Right renal cortex interstitium (tissue), 3 donors: ENCODE measurements around the gene GFRA1. TPM values are rescaled to one million over a fixed set of nuclear protein-coding genes. Genes with fewer than 3 reads are reported as not detected.
"Not testable (repeated sequence)": the region's sequence is repeated elsewhere in the genome, so short reads cannot be mapped to it uniquely, and the experiment has no call there.

ENCODE experiments used
- DNase-seq, 3 donors: peaks; one replicate each; pipeline ENCODE4 v3.0.0-alpha.2; 2013; ENCODE audit warnings: low read depth in 3 of 3, low spot score in 2 of 3
- polyA plus RNA-seq, 3 donors: library from polyadenylated mRNA; unstranded; fragments of 120-200 nt; gene quantifications; one replicate each; pipeline ENCODE4 v1.2.1, GENCODE V29; 2013; ENCODE audit not compliant: insufficient read length in 3 of 3

Gene GFRA1
- polyA plus RNA-seq, 3 donors: 20.8 to 32.3 (median 22.5) TPM

DNA sequence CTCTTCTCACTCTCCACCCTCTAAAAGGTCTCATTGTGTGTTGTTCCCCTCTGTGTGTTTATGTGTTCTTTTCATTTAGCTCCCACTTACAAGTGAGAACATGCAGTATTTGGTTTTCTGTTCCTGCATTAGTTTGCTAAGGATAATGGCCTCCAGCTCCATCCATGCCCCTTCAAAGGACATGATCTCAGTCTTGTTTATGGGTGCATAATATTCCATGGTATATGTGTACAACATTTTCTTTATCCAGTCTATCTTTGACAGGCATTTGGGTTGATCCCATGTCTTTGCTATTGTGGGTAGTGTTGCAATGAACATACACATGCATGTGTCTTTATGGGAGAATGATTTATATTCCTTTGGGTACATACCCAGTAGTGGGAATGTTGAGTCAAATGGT, 107.1 kb downstream of the GFRA1 start:
- DNase-seq: not testable (repeated sequence)

DNA sequence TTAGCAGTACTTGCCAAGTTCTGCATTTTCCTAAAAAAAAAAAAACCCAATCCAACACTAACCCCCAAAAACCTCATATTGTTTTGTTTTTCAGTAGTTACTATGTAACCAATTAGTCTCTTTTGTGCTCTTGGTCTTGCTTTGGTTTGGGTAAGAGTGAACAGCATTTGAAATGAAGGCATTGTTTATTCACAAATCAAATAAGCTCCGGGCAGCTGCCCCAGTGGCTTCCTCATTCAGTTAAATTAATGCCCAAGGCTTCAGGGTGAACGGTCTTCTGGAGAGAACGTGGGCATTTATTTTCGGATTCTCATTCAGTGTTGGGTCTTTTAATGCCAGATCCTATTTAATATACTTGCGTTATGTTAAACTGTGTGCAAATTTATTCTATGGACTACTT, 108.7 kb downstream of the GFRA1 start:
- DNase-seq: no peak

DNA sequence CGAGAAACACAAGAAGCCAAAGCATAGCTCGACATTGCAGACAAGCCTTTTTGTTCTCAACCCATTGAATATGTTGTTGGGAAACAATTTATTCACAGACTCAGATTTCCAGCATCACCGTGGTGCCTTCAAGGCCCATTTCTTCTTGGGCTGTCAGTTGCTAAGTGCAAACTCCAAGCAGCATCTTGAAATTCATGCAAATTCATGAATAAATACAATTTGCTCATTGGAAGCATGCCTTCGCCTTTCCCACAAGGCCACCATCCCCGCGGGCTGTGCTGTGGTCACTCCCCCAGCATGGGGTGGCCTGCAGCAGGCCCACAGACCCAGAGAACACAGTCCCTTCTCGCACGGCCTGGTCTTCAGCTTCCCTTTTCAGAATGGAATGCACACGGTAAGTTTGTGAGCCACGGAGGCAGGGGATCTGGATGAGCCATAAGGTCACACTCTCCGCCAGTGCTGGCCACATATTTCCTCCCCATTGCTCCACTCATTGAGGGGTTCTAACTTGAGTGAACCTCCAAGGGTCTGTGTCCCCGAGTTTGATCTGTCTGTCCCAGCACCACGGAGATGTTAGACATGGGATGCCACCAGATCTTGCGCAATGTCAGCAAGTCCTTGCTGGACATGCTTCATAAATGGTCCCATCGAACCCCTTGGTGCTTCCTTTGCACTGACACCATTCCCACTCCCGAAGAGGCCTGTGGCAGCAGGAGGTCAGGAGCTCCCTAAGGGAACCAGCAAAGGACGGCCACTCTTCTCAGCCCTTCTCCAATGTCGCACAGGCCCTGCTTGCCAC, 109.5 kb downstream of the GFRA1 start:
- no peak for DNase-seq

DNA sequence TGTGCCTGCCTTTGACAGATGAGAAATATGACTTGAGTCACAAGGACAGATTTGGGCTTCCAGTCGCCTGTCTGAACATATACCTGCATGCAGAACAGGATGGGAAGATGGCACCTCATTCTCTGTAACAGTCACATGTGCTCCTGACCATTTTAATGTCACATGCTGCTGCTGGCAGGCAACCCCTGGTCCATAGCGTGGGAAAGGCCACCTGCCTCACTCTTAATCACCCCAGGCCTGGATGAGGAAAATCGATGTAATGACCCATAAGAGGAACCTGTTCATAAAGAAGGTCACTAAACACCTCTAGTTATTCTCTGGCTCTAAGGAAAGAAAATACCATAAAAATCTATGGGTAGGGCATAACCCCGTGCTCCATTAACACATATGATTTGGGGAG, 110.2 kb downstream of the GFRA1 start:
- no peak for DNase-seq

DNA sequence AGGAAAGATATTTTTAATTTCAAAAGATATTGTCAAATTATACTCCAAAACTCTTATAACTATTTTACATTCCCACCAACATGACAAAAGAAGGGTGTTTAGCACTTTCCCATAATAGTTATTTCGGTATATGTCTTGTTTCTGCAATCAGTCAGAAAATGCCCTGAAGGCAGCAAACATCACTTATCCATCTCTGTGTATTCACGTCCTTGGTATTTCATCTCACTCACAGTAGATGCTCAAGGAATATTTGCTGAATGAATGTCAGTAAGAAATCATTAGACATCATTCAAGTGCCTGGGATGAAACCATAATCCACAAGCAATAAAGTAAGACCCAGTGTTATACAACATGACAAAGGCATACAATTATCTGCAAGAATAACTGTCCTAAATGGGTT, 112.7 kb downstream of the GFRA1 start:
- no peak for DNase-seq

DNA sequence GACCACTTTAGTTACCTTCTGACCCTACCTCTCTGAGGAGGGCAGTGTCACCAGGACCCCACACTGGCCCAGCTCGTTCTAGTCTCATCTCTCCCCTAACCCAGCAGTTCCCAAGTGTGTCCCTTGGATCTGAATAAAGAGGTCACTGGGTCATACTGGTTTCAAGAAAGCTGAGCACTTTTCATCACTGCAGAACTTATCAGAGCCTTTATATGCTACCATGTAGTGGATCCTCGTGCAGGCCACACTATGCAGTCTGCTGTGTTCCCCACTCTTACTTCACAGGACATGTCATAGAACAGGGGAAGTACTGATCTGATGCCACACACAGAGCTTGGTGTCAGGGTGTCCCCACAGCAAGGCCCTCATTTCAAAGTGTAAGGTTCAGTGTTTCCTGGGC, 113.8 kb downstream of the GFRA1 start:
- no peak for DNase-seq

DNA sequence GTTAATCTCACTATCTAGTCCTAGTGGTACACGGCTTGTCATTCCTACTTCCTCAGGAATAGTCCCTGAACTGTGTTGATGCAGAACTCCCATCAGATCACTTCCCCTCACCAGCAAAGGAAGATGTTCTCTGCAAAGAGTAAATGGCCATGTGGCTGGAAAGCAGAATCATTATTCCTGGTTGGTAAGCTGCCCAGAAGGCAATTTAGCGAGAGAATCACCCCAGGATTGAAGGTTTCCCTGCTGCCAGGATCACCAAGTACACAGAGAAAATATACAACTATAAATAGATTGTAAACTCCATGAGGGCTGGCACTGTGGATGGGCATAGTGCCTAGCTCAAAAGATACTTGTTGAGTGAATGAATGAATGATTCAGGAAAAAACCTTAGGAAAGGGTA, 115.0 kb downstream of the GFRA1 start:
- DNase-seq: no peak

DNA sequence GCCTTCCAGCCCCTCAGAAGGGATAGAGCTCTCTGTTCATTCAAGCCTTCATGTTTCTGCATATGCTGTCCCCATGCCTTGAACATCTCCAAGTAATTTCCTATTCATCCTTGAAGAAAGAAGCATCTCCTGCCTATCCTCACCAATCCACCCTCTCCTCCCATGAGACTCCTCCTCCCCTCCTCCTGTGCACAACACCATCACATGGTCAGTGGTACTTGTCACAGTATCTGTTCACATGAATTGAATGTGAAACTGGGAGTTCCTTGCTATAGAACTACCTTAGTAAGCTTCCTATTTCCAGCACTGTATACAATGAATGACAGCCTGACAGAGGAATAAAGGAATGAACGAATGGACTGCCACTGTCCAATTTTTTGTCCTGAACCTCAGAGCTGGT, 115.5 kb downstream of the GFRA1 start:
- no peak for DNase-seq

DNA sequence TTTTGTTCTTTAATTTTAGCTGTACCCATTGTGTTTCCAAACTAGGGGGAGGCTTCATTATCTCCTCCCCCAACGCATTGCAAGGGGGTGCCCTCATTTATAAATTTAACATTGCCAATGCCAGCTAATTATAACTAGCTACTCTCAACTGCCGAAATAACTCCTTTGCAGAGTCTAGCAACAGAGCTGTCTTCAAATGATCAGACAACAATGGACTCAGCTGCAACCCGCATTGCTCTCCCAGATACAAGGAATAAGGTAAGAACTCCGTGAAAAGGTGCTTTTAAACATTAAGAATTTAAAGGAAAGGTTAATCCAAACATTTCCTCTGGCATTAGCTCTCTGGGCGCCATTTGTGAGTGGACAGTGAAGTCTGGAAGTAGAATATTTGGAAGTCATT, 116.2 kb downstream of the GFRA1 start:
- DNase-seq: no peak

DNA sequence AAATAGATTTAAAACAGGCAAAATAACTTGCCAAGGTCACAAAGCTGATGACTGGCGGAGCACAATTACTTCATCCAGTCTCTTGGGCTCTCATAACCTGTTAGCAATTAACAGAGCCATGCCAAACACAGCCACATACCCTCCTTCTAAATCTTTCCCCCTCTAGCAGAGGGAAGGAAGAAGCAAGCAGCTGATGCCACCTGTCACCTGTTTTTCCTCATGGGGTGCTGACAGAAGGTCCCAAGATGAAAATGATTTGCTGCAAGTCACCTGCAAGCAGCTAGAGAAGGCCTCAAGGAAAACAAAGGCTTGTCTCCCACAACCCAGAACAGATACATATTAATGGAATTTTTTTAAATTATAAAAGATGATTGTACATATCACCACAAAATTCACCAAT, 117.8 kb downstream of the GFRA1 start:
- DNase-seq: no peak

DNA sequence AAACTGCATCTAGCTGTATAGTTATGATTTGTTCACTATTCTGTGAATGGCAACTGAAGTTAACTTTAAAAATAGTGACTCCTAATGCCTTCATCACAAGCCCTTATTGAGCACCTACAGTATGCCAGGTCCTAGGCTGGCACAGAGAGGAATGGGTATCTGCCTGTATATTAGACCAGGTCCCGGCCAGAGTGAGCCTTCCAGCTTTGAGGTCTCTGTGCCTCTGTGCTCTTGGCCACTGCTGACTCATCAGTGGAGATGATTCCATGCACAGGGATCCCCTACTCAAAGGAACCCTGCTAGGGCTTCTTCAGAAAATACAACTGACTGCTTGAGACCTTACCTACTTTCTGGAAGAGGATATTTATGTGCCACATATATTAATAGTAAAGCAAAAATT, 118.4 kb downstream of the GFRA1 start:
- DNase-seq: no peak

DNA sequence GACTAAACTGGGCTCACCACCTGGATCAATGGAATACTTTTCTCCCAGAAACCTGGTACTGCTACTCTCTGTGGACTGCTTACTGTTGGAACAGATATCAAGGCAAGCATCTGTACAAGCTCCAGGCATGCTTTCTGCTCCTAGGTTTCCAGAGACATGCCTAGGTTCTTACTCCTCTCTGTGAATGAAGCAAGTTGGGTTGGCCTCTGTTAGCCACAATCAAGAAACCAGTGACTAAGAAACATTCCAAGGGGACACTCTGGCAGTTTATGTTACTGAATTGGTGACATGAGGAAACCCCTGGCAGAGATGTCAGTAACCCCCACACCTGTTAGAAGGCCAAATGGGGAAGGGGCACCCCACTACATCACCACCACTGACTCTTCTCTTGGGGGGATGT, 121.9 kb downstream of the GFRA1 start:
- DNase-seq: no peak

DNA sequence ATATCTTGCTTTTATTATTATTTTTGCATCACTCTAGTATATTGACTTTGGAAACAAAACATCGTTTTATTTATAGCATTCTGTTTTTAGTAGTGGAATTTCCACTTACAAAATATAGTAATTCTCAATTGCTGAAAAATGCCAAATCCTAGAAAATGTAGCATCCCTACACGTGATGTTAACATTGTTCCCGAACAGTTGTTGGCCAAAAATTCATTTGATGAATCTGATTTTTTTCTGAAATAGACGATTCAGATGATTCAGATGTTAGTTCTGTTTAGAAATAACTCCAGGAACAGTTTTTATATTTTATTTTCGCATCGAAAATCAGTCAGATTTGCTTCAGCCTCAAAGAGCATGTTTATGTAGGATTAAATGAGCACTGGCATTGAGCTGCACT, 122.4 kb downstream of the GFRA1 start:
- no peak for DNase-seq

DNA sequence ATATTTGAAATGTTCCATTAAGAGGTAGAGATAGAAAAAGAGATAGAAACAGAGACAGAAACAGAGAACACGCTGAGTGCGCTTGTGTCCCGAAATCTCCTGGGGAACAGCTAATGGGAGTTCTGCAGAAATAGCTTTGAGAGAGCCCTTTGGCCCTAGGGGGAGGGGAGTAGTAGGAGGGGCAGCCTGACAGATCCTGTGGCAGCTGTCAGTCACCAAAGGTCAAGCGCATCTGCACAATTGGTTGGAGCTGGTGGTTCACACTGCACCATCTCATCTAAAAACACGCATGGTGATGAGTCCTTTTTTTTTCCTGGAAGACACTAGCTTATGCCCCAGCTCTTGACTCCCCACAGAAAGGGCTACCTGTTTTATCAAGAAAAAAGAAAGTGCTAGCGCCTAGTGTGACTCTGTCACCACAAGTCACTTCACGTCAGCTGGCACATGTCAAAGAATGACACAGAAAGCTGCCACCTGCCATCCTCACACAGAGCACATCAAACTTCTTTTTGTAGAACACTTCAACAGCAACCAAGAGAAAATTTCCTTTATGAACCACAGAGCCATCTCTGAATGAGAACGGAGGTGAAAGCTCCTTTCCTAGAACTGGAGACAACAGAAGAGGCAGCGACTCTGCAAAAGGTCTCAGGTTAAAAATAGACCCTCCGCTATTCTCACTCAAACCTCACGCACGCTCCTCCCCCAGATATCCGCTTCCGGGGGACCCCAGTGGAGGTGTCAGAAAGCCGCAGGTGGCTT, 125.7 kb downstream of the GFRA1 start:
- DNase-seq: no peak

DNA sequence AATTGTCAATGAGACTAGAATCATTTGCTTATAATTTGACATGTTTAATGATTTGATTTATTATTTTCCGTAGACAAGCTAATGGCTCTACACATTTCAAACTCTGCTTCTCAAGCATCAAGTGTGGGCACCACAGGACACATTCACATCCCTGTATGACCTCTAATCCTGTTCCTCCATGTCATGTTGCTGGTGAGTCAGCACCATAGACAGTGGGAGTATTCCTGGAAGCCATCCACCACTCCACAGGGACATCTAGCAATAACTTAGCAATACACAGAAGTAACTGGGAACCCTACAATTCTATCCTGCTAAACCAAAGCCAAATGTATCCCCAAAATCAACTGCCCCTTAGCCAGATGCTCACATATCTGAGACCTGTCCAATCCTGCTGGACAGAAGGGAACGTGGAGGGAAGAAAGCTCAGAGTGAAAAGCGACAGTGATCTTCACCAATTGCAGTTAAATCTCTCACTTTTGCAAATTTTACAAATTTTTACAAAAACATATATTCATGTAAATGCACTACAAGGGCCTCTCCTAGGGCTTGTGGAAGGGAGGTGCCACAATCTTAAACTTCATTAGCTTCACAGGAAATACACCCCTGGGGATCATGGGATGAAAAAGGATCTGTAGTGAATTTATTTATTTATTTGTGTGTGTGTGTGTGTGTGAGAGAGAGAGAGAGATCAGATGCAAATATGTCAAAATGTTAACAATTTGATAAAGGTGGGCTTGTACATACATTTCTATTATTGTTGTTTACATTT, 126.5 kb downstream of the GFRA1 start:
- no peak for DNase-seq

DNA sequence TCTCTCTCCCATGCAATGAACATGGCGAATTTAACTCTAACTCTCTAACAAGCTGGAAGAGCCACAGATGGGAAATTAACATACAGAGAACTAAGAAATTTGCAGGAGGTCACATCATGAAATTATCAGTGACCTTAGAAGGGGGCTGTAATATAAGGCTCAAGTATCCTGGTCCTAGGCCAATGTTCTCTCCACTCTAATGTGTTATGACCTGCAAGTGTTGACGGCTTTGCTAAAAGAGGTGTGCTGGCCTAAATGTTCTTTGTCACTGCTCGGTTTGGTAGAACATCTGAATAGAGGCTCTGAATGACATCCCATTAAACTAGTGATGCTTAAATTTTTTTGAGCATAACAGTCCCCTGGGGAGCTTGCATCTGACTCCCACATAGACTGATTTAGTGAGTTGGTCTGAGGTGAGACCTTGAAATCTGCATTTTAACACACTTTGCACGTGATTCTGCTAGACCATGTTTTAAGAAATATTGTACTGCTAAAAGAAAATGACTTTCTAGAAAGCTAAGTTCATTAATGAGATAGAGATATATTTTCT, 129.3 kb downstream of the GFRA1 start:
- DNase-seq: no peak

DNA sequence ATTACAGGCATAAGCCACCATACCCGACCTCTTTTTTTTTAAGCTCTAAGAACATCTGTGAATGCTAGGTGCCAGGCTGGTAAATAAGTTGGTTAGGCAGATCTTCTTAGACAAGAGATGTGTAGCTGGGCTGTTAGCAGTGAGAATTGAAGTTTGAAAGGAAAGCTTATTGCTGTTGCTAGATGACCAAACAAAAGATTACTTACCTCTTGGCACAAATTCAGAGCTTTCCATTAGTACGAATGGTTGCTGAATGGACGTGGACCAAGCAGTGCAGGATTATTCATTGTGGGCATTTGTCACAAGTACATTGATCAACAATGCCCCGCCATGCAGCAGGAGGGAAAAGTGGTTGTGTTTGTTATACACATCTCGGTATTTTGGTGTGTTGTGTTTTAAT, 131.2 kb downstream of the GFRA1 start:
- no peak for DNase-seq

DNA sequence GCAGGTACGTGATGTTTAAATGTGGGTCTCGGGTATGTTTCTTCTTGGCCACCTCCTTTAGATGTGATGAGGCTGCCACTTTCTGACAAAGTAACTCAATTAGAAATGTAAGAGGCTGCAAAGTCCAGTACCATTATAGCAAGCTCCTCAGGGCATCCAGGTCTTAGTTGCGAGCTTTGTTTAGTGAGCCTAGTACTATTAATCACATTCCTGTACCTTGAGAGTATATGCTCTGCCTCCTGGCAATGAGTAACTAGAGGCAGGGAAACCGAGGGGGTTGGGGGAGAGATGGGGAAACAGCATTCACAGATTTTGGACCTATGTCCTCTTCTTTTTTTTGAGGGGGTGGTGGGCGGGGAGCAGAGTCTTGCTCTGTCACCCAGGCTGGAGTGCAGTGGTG, 131.8 kb downstream of the GFRA1 start:
- no peak for DNase-seq

DNA sequence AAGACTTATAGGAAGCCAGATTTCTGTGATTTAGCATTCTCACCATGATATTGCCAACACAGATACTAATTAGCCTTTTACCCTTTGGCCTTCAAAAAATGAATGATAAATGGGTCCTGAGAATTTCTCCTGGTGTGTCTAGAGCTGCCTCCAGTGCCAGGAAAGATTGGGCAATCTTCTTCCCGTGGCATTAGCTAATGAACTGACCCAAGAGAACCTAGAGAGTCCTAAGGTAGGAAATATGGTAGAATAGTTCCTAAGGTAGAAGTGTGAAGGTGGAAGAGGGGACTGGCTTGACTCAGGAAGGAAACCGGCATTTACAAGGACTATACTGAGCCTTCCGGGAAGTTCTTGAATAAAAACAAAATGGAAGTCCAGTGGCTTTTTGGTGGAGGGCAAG, 133.1 kb downstream of the GFRA1 start:
- no peak for DNase-seq

DNA sequence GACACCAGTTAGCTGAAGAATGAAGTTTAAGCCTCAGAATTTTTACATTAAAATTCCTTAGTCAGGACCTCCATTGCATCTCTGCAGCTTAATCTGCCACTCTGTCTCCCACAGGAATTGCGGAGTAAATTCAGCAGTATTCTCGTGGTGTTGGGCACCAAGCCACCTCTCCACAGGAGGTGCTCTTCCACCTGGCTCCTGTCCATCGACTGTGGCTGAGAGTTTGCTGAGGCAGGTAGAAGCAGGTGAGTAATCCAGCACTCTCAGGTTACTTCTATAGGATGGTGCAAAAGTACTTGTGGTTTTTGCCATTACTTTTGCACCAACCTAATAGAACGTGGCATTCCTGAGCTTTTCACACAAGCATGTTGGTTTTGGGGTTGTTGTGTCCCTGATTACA, 134.1 kb downstream of the GFRA1 start:
- no peak for DNase-seq

DNA sequence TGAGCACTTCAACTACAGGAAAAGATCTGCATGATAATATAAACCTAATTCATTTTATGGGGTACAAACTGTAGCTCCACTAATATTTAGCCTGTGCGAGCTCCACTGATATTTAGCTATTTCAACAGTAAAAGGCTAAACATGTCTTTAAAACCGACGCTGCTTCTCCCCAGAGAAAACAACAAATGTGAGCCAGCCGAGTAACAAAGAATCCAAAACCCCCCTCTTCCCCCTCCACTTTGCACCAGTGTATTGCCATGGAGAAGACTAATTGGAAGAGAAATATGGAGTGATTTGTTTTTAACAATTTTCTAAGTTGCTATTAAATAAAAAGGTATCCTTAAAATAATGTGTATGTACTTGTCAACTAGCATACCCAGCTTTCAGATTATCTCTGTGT, 136.7 kb downstream of the GFRA1 start:
- DNase-seq: no peak
